IPS-18c (cell line): ENCODE measurements around the gene CRYAA.

ENCODE experiments used
- H3K4me3 ChIP-seq: 2 replicates; pipeline ENCODE4 v1.7.0; 2013; ENCODE audit warnings: low read depth, mild to moderate bottlenecking, low read length, moderate library complexity; ENCODE audit not compliant: insufficient read depth
- H3K9me3 ChIP-seq: one replicate; pipeline ENCODE4 v1.6.1; 2013; ENCODE audit warnings: mild to moderate bottlenecking, low read length, moderate library complexity; ENCODE audit not compliant: control insufficient read depth, insufficient read depth

CRYAA gene

GRCh38 chr21:43211072-43211759, 42.4 kb downstream of the CRYAA start:
- Histone ChIP-seq H3K9me3 (no peaks in the 10 kb centered on the region), H3K4me3 (no peak overlapping the region)

- no peaks in the 10 kb centered on the region for H3K9me3 ChIP-seq
- H3K4me3 ChIP-seq = no peak overlapping the region
These were observed 42.9 kb downstream of the CRYAA start for GRCh38 chr21:43211760-43212115.
